WTC11 (cell line): Measurements from ENCODE around the gene IL1RAPL1. TPM values are rescaled to one million over a fixed set of nuclear protein-coding genes. Genes with fewer than 3 reads are reported as not detected.

Experiments used
- ATAC-seq: fragments of 200-7000 bp; cut with Tn5 transposase; 2 replicates; pipeline ENCODE4 v1.10.0; 2021; ENCODE audit warnings: mild to moderate bottlenecking, moderate library complexity
- CTCF ChIA-PET: fragments of 300-600 bp; sonication (Branson Sonifier 250); formaldehyde crosslinking; loops from one replicate; lab custom pipeline; 2021; ENCODE audit warnings: antibody characterized with exemption; lab: Charles Lee
- POLR2A ChIA-PET: fragments of 350-600 bp; sonication (Branson Sonifier 250); formaldehyde crosslinking; loops from one replicate; lab custom pipeline; 2021; ENCODE audit warnings: antibody characterized with exemption; lab: Charles Lee
- DNase-seq: peaks from one replicate; pipeline ENCODE4 v3.0.0; 2021; ENCODE audit warnings: low spot score
- H3K27ac Mint-ChIP-seq: 2 replicates; pipeline ENCODE4 v1.8.0; 2021; ENCODE audit warnings: mixed read lengths
- H3K27me3 Mint-ChIP-seq: 2 replicates; pipeline ENCODE4 v1.8.0; 2021; ENCODE audit warnings: low read depth, mild to moderate bottlenecking, moderate library complexity, mixed read lengths
- H3K36me3 Mint-ChIP-seq: 2 replicates; pipeline ENCODE4 v1.8.0; 2021; ENCODE audit warnings: mixed read lengths
- H3K4me1 Mint-ChIP-seq: 2 replicates; pipeline ENCODE4 v1.8.0; 2022; ENCODE audit warnings: mixed read lengths
- H3K4me3 Mint-ChIP-seq: 2 replicates; pipeline ENCODE4 v1.8.0; 2021; ENCODE audit warnings: mild to moderate bottlenecking, moderate library complexity, mixed read lengths
- H3K9me3 Mint-ChIP-seq: 2 replicates; pipeline ENCODE4 v1.8.0; 2021; ENCODE audit warnings: mixed read lengths
- ATF1 ChIP-seq: sonication (generic); formaldehyde crosslinking; IDR thresholded peaks from 2 replicates; pipeline ENCODE4 v1.8.1; 2023; ENCODE audit warnings: mild to moderate bottlenecking, moderate library complexity, missing genetic modification reagents
- ELF4 ChIP-seq: sonication (generic); formaldehyde crosslinking; IDR thresholded peaks from 2 replicates; pipeline ENCODE4 v1.8.1; 2022; ENCODE audit warnings: low read depth, mild to moderate bottlenecking, moderate library complexity, missing genetic modification reagents
- ESRRA ChIP-seq: sonication (generic); formaldehyde crosslinking; IDR thresholded peaks from 2 replicates; pipeline ENCODE4 v1.8.1; 2022; ENCODE audit warnings: mild to moderate bottlenecking, missing genetic modification reagents, borderline replicate concordance
- ETV6 ChIP-seq: sonication (generic); formaldehyde crosslinking; IDR thresholded peaks from 2 replicates; pipeline ENCODE4 v1.8.1; 2022; ENCODE audit warnings: mild to moderate bottlenecking, missing genetic modification reagents
- FOXJ3 ChIP-seq: sonication (generic); formaldehyde crosslinking; IDR thresholded peaks from 2 replicates; pipeline ENCODE4 v1.9.0; 2021; ENCODE audit warnings: missing genetic modification reagents, mild to moderate bottlenecking, borderline replicate concordance
- FOXP1 ChIP-seq: sonication (generic); formaldehyde crosslinking; IDR thresholded peaks from 2 replicates; pipeline ENCODE4 v1.8.0; 2022; ENCODE audit warnings: missing genetic modification reagents, mild to moderate bottlenecking, moderate library complexity, borderline replicate concordance
- HMGA2 ChIP-seq: fragments of 250-450 bp; sonication (Bioruptor Pico); IDR thresholded peaks from 2 replicates; pipeline ENCODE4 v1.4.0; 2021; ENCODE audit warnings: mild to moderate bottlenecking, moderate library complexity
- MYBL2 ChIP-seq: sonication (generic); formaldehyde crosslinking; IDR thresholded peaks from 2 replicates; pipeline ENCODE4 v1.8.1; 2023; ENCODE audit warnings: mild to moderate bottlenecking, moderate library complexity, missing genetic modification reagents
- NFYB ChIP-seq: sonication (generic); formaldehyde crosslinking; conservative IDR thresholded peaks from 2 replicates; pipeline ENCODE4 v1.8.0; 2022; ENCODE audit warnings: low read depth, missing genetic modification reagents
- TP53 ChIP-seq: sonication (generic); formaldehyde crosslinking; IDR thresholded peaks from 2 replicates; pipeline ENCODE4 v1.8.1; 2023; ENCODE audit warnings: mild to moderate bottlenecking, missing genetic modification reagents
- ZNF121 ChIP-seq: sonication (generic); formaldehyde crosslinking; IDR thresholded peaks from 2 replicates; pipeline ENCODE4 v1.8.0; 2023; ENCODE audit warnings: missing genetic modification reagents
- ZNF396 ChIP-seq: fragments of 250-450 bp; sonication (Bioruptor Pico); IDR thresholded peaks from 2 replicates; pipeline ENCODE4 v1.8.0; 2021; ENCODE audit warnings: mild to moderate bottlenecking, moderate library complexity, borderline replicate concordance
- total RNA-seq: library from RNA; stranded (reverse); gene quantifications from 3 replicates; pipeline ENCODE4 v1.2.3, GENCODE V29; 2021
- TF ChIP-seq, protein P1 (sequence below): fragments of 250-450 bp; sonication (Bioruptor Pico); IDR thresholded peaks from 2 replicates; pipeline ENCODE4 v1.9.0; 2021; ENCODE audit warnings: mild to moderate bottlenecking
- TF ChIP-seq, protein P2 (sequence below): sonication (generic); formaldehyde crosslinking; IDR thresholded peaks from 2 replicates; pipeline ENCODE4 v1.8.1; 2022; ENCODE audit warnings: low read depth, missing genetic modification reagents, borderline replicate concordance
- TF ChIP-seq, protein P3 (sequence below): sonication (generic); formaldehyde crosslinking; IDR thresholded peaks from 2 replicates; pipeline ENCODE4 v1.8.1; 2022; ENCODE audit warnings: mild to moderate bottlenecking, moderate library complexity, missing genetic modification reagents
- TF ChIP-seq, protein P4 (sequence below): sonication (generic); formaldehyde crosslinking; IDR thresholded peaks from 2 replicates; pipeline ENCODE4 v1.8.0; 2023; ENCODE audit warnings: mild to moderate bottlenecking, missing genetic modification reagents
- TF ChIP-seq, protein P5 (sequence below): sonication (generic); formaldehyde crosslinking; IDR thresholded peaks from 2 replicates; pipeline ENCODE4 v1.8.0; 2023; ENCODE audit warnings: missing genetic modification reagents, mild to moderate bottlenecking, borderline replicate concordance
- TF ChIP-seq, protein P6 (sequence below): sonication (generic); formaldehyde crosslinking; IDR thresholded peaks from 2 replicates; pipeline ENCODE4 v1.8.1; 2023; ENCODE audit warnings: mild to moderate bottlenecking, missing genetic modification reagents

IL1RAPL1 gene
- total RNA-seq, 1 experiment from 2014 or later, result 0.13 TPM

DNA sequence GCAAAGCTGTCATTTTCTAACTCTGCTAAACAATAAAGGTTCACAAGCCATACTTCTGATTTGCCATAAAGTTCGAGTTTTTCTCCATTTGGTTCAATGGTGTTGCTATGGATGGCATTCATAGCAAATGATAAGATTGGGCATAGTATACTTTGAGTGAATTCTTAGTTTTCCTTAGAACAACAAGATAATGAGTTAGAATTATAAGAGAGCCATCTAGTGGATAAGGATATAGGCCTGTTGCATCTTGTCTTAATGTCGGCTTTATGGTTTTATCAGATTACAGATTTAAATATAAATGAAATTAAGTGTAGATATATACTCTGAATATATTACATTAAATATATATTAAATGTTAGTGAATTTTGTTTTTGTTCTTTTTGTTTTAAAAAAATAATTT, 644.6 kb downstream of the IL1RAPL1 start:
- ChIA-PET CTCF (no interaction called here), POLR2A (no interaction called here)
- H3K36me3 Mint-ChIP-seq, result no peaks in the 10 kb centered on the region
- DNase-seq (no peak), ATAC-seq (no peak)
- TF ChIP-seq NFYB (CRISPR knock-in tag) (no peak), FOXJ3 (CRISPR knock-in tag) (no peak), ESRRA (CRISPR knock-in tag) (no peak), HMGA2 (CRISPR knock-in tag) (no peak), ELF4 (CRISPR knock-in tag) (no peak), TP53 (CRISPR knock-in tag) (no peak), ZNF121 (no peak), MYBL2 (CRISPR knock-in tag) (no peak)
- TF ChIP-seq, protein P1, sequence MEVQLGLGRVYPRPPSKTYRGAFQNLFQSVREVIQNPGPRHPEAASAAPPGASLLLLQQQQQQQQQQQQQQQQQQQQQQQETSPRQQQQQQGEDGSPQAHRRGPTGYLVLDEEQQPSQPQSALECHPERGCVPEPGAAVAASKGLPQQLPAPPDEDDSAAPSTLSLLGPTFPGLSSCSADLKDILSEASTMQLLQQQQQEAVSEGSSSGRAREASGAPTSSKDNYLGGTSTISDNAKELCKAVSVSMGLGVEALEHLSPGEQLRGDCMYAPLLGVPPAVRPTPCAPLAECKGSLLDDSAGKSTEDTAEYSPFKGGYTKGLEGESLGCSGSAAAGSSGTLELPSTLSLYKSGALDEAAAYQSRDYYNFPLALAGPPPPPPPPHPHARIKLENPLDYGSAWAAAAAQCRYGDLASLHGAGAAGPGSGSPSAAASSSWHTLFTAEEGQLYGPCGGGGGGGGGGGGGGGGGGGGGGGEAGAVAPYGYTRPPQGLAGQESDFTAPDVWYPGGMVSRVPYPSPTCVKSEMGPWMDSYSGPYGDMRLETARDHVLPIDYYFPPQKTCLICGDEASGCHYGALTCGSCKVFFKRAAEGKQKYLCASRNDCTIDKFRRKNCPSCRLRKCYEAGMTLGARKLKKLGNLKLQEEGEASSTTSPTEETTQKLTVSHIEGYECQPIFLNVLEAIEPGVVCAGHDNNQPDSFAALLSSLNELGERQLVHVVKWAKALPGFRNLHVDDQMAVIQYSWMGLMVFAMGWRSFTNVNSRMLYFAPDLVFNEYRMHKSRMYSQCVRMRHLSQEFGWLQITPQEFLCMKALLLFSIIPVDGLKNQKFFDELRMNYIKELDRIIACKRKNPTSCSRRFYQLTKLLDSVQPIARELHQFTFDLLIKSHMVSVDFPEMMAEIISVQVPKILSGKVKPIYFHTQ (CRISPR knock-in tag), result no peak
- TF ChIP-seq, protein P2, sequence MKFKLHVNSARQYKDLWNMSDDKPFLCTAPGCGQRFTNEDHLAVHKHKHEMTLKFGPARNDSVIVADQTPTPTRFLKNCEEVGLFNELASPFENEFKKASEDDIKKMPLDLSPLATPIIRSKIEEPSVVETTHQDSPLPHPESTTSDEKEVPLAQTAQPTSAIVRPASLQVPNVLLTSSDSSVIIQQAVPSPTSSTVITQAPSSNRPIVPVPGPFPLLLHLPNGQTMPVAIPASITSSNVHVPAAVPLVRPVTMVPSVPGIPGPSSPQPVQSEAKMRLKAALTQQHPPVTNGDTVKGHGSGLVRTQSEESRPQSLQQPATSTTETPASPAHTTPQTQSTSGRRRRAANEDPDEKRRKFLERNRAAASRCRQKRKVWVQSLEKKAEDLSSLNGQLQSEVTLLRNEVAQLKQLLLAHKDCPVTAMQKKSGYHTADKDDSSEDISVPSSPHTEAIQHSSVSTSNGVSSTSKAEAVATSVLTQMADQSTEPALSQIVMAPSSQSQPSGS (CRISPR knock-in tag), result no peak
- TF ChIP-seq, protein P3, sequence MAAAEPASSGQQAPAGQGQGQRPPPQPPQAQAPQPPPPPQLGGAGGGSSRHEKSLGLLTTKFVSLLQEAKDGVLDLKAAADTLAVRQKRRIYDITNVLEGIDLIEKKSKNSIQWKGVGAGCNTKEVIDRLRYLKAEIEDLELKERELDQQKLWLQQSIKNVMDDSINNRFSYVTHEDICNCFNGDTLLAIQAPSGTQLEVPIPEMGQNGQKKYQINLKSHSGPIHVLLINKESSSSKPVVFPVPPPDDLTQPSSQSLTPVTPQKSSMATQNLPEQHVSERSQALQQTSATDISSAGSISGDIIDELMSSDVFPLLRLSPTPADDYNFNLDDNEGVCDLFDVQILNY, result no peak
- TF ChIP-seq, protein P4, sequence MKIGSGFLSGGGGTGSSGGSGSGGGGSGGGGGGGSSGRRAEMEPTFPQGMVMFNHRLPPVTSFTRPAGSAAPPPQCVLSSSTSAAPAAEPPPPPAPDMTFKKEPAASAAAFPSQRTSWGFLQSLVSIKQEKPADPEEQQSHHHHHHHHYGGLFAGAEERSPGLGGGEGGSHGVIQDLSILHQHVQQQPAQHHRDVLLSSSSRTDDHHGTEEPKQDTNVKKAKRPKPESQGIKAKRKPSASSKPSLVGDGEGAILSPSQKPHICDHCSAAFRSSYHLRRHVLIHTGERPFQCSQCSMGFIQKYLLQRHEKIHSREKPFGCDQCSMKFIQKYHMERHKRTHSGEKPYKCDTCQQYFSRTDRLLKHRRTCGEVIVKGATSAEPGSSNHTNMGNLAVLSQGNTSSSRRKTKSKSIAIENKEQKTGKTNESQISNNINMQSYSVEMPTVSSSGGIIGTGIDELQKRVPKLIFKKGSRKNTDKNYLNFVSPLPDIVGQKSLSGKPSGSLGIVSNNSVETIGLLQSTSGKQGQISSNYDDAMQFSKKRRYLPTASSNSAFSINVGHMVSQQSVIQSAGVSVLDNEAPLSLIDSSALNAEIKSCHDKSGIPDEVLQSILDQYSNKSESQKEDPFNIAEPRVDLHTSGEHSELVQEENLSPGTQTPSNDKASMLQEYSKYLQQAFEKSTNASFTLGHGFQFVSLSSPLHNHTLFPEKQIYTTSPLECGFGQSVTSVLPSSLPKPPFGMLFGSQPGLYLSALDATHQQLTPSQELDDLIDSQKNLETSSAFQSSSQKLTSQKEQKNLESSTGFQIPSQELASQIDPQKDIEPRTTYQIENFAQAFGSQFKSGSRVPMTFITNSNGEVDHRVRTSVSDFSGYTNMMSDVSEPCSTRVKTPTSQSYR (CRISPR knock-in tag), result no peak
- H3K4me1 Mint-ChIP-seq, result no peaks in the 10 kb centered on the region
- H3K27ac Mint-ChIP-seq, result no peak overlapping the region
- H3K9me3 Mint-ChIP-seq, result no peaks in the 10 kb centered on the region
- H3K27me3 Mint-ChIP-seq, result peaks cover 92% of the 10 kb centered on the region
- H3K4me3 Mint-ChIP-seq, result no peak overlapping the region

DNA sequence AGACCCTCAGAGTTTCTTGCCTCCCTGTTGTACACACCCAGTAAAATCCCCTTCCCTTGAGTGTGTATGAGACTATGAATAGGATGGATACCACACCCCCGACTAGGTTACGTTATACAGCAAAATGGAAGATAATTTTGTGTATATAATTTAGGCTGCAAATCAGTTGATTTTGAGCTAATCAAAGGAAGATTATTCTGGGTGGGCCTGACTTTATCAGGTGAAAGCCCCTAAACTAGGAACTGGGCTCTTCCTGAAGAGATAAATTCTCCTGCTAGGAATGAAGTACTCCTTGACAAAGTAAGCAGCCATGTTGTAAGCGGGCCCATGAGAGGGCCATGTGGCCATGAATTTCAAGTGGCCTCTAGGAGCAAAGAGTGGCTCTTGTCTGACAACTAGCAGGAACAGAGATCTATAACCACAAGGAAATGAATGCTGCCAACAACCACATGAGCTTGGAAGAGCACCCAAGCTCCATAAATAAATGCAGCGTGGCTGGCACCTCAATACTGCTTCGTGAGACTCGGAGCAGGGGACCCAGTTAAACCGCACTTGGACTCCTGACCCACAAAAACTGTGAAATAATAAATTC, 646.4 kb downstream of the IL1RAPL1 start:
- Mint-ChIP-seq H3K27ac (no peak overlapping the region), H3K9me3 (no peaks in the 10 kb centered on the region), H3K4me3 (no peak overlapping the region), H3K4me1 (no peaks in the 10 kb centered on the region), H3K27me3 (peaks cover 93% of the 10 kb centered on the region), H3K36me3 (no peaks in the 10 kb centered on the region)
- POLR2A ChIA-PET, result no interaction called here
- ATAC-seq, result no peak
- TF ChIP-seq ATF1 (CRISPR knock-in tag), result no peak
- TF ChIP-seq FOXP1 (CRISPR knock-in tag), result no peak
- TF ChIP-seq ZNF396 (CRISPR knock-in tag), result no peak
- TF ChIP-seq, protein P5, sequence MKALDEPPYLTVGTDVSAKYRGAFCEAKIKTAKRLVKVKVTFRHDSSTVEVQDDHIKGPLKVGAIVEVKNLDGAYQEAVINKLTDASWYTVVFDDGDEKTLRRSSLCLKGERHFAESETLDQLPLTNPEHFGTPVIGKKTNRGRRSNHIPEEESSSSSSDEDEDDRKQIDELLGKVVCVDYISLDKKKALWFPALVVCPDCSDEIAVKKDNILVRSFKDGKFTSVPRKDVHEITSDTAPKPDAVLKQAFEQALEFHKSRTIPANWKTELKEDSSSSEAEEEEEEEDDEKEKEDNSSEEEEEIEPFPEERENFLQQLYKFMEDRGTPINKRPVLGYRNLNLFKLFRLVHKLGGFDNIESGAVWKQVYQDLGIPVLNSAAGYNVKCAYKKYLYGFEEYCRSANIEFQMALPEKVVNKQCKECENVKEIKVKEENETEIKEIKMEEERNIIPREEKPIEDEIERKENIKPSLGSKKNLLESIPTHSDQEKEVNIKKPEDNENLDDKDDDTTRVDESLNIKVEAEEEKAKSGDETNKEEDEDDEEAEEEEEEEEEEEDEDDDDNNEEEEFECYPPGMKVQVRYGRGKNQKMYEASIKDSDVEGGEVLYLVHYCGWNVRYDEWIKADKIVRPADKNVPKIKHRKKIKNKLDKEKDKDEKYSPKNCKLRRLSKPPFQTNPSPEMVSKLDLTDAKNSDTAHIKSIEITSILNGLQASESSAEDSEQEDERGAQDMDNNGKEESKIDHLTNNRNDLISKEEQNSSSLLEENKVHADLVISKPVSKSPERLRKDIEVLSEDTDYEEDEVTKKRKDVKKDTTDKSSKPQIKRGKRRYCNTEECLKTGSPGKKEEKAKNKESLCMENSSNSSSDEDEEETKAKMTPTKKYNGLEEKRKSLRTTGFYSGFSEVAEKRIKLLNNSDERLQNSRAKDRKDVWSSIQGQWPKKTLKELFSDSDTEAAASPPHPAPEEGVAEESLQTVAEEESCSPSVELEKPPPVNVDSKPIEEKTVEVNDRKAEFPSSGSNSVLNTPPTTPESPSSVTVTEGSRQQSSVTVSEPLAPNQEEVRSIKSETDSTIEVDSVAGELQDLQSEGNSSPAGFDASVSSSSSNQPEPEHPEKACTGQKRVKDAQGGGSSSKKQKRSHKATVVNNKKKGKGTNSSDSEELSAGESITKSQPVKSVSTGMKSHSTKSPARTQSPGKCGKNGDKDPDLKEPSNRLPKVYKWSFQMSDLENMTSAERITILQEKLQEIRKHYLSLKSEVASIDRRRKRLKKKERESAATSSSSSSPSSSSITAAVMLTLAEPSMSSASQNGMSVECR (CRISPR knock-in tag), result no peak
- TF ChIP-seq, protein P6, sequence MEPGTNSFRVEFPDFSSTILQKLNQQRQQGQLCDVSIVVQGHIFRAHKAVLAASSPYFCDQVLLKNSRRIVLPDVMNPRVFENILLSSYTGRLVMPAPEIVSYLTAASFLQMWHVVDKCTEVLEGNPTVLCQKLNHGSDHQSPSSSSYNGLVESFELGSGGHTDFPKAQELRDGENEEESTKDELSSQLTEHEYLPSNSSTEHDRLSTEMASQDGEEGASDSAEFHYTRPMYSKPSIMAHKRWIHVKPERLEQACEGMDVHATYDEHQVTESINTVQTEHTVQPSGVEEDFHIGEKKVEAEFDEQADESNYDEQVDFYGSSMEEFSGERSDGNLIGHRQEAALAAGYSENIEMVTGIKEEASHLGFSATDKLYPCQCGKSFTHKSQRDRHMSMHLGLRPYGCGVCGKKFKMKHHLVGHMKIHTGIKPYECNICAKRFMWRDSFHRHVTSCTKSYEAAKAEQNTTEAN, result no peak
- TF ChIP-seq ETV6 (CRISPR knock-in tag), result no peak
- CTCF ChIA-PET, result no interaction called here
- DNase-seq, result no peak
